Tibial nerve (tissue), 3 donors: Measurements from ENCODE around the gene ZNF346.

Experiments
- CTCF ChIP-seq, 5 experiments: fragments of 200-600 bp in 3 of 5; fragments of 450-650 bp in 2 of 5; sonication (generic) in 3 of 5; IDR thresholded peaks; one replicate each; pipeline ENCODE4 v1.5.1; 2016 to 2019; ENCODE audit warnings: antibody characterized with exemption in 5 of 5, mild to moderate bottlenecking in 3 of 5, moderate library complexity in 2 of 5
- POLR2A ChIP-seq, 2 donors: fragments of 450-650 bp; IDR thresholded peaks; one replicate each; pipeline ENCODE4 v1.6.1; 2017; ENCODE audit warnings: antibody characterized with exemption in 2 of 2, mild to moderate bottlenecking in 2 of 2, moderate library complexity in 2 of 2

- TF ChIP-seq CTCF (IDR thresholded peaks at IDR 0.05) (no peak), POLR2A (IDR thresholded peaks at IDR 0.05) (no peak)
Measured at GRCh38 chr5:176986280-176986679, 36.2 kb upstream of the ZNF346 start.
